Measurements from ENCODE around the gene ZNF853. TPM values are rescaled to one million over a fixed set of nuclear protein-coding genes. Genes with fewer than 3 reads are reported as not detected.

The ZNF853 gene
- total and polyA plus RNA-seq, 10 of the 15 experiments (the other 5 are each of a cell fraction or from before 2014, with no cell fraction given), result 0.04 to 0.26 (median 0.05) TPM; not detected in 4

DNA sequence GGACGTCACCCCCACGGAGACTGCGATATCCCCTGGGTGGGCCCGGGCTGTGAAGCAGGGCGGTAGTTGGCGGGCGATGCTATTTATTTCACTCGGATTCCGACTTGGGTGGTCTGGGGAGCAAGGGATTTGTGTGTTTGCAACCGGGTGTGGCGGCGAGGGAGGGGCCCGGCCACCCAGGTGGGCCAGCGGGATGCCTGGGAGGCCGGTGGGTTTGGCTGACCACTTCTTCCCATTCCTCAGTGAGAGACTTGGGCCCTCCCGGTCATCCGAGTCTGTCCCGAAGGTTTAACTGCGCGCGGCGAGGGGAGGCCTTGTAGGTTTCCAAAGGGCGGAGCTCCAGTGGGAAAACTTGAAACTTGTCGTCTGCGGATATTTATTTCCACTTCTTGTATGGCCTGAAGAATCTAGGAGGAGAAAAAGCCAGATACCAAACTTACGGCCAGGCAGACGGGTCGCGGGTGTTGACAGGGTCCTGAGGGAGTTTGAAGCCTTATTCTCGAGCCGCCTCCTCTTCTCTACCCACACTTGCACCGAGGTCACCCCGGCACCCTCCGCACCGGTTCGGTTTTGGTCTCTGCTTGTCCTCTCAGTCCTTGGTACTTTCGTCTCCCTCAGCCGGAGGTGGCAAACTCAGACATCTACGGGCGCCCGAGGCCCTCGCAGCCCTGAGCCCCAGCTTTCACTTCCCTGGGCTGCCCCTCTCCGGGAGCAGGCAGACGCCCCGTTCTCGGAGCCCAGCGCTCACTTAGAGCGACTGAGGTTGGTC lies 39.6 kb downstream of the ZNF853 start (continued):
- TF ChIP-seq, protein P1, sequence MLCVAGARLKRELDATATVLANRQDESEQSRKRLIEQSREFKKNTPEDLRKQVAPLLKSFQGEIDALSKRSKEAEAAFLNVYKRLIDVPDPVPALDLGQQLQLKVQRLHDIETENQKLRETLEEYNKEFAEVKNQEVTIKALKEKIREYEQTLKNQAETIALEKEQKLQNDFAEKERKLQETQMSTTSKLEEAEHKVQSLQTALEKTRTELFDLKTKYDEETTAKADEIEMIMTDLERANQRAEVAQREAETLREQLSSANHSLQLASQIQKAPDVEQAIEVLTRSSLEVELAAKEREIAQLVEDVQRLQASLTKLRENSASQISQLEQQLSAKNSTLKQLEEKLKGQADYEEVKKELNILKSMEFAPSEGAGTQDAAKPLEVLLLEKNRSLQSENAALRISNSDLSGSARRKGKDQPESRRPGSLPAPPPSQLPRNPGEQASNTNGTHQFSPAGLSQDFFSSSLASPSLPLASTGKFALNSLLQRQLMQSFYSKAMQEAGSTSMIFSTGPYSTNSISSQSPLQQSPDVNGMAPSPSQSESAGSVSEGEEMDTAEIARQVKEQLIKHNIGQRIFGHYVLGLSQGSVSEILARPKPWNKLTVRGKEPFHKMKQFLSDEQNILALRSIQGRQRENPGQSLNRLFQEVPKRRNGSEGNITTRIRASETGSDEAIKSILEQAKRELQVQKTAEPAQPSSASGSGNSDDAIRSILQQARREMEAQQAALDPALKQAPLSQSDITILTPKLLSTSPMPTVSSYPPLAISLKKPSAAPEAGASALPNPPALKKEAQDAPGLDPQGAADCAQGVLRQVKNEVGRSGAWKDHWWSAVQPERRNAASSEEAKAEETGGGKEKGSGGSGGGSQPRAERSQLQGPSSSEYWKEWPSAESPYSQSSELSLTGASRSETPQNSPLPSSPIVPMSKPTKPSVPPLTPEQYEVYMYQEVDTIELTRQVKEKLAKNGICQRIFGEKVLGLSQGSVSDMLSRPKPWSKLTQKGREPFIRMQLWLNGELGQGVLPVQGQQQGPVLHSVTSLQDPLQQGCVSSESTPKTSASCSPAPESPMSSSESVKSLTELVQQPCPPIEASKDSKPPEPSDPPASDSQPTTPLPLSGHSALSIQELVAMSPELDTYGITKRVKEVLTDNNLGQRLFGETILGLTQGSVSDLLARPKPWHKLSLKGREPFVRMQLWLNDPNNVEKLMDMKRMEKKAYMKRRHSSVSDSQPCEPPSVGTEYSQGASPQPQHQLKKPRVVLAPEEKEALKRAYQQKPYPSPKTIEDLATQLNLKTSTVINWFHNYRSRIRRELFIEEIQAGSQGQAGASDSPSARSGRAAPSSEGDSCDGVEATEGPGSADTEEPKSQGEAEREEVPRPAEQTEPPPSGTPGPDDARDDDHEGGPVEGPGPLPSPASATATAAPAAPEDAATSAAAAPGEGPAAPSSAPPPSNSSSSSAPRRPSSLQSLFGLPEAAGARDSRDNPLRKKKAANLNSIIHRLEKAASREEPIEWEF (IDR thresholded peaks at IDR 0.05; ENCODE audit: insufficient replicate concordance, low read depth, low read length), result no peak
- TF ChIP-seq RCOR1 (conservative IDR thresholded peaks at IDR 0.05; ENCODE audit: low read depth, low read length) (no peak), CBFB (IDR thresholded peaks at IDR 0.05; ENCODE audit: low read depth) (no peak)

DNA sequence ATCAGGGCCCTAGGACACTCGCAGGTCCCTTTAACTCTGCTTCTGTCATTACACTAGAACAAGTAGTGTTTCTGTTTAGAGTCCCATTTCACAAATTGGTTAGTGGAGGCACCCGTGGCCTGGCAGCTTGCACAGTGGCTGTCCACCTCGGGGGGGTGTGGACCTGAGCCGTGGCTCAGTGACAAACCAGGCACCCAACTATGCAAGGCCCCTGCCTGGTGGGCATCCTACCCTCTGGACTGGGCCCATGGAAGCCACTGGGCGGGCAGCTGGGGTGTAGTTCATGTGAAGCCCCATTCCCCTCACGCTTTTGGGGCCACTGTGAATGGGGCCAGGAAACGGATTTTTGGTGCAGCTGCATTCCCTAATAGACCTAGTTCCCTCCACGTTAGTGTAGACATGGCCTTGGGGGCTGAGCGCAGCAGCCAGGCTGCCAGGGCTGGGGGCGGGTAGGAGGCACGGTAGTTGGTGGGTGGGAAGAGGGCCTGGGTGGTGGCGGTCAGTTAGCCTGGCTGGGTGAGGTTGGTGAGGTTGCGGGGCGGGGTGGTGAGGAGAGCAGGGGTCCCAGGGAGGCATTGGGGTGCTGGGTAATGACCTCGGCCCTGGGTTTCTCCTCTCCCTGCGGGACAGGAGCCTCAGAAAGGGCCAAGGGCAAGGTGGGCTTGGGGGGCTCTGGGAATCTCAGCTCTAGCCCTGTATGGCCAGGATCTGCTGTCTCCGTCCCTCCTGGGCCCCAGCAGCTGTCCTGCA lies 40.4 kb downstream of the ZNF853 start:
- Histone ChIP-seq H3K27me3 (replicated peaks in 1 of 2; ENCODE audit: control insufficient read depth in 2 of 2, insufficient read depth in 2 of 2, low read length in 1 of 2) (no peaks in the 10 kb centered on the region), H3K27ac (ENCODE audit: control insufficient read depth, insufficient read depth) (no peak overlapping the region), H3K4me2 (ENCODE audit: control insufficient read depth, insufficient read depth) (no peak overlapping the region), H3K4me3 (no peak overlapping the region), H3K9me3 (replicated peaks; ENCODE audit: control insufficient read depth, insufficient read depth, low read length) (peaks cover 7% of the 10 kb centered on the region; the same call in 2 of the 3 replicates), H3K4me1 (ENCODE audit: control insufficient read depth, insufficient read depth, low read length) (no peaks in the 10 kb centered on the region), H3K9ac (ENCODE audit: control insufficient read depth, insufficient read depth, low read length) (no peak overlapping the region), H4K20me1 (ENCODE audit: control insufficient read depth, insufficient read depth) (no peaks in the 10 kb centered on the region), H3K79me2 (ENCODE audit: control insufficient read depth, insufficient read depth, low read length) (no peaks in the 10 kb centered on the region), H2AFZ (ENCODE audit: control insufficient read depth, low read depth, low read length) (no peak overlapping the region), H3K36me3 (ENCODE audit: control insufficient read depth in 2 of 2, insufficient read depth in 2 of 2, low read length in 1 of 2) (peaks cover 6 to 17% of the 10 kb centered on the region in 2 experiments)
- in situ Hi-C loops (cut with MboI) (no loop called here), intact Hi-C loops (cut with micrococcal nuclease; ENCODE audit: unreplicated experiment) (no loop called here)
- ChIA-PET POLR2A (no interaction called here), CTCF (no interaction called here), RAD21 (ENCODE audit: unreplicated experiment) (no interaction called here), SMC1A (ENCODE audit: uncharacterized antibody, unreplicated experiment) (no interaction called here)
- ATAC-seq (no peak), FAIRE-seq (no peak), DNase-seq (ENCODE audit: low read depth, low spot score) (no peak)
- TF ChIP-seq STAT3 (IDR thresholded peaks at IDR 0.05; ENCODE audit: low read depth, low read length) (no peak), POLR2A (IDR thresholded peaks at IDR 0.05; ENCODE audit: low read depth, low read length) (0 out of 2 replicates have a peak, but pooled peaks have one; percentile 27)
- TF ChIP-seq, protein P2, sequence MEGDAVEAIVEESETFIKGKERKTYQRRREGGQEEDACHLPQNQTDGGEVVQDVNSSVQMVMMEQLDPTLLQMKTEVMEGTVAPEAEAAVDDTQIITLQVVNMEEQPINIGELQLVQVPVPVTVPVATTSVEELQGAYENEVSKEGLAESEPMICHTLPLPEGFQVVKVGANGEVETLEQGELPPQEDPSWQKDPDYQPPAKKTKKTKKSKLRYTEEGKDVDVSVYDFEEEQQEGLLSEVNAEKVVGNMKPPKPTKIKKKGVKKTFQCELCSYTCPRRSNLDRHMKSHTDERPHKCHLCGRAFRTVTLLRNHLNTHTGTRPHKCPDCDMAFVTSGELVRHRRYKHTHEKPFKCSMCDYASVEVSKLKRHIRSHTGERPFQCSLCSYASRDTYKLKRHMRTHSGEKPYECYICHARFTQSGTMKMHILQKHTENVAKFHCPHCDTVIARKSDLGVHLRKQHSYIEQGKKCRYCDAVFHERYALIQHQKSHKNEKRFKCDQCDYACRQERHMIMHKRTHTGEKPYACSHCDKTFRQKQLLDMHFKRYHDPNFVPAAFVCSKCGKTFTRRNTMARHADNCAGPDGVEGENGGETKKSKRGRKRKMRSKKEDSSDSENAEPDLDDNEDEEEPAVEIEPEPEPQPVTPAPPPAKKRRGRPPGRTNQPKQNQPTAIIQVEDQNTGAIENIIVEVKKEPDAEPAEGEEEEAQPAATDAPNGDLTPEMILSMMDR (IDR thresholded peaks at IDR 0.05 in 2 of 3, conservative IDR thresholded peaks at IDR 0.05 in 1 of 3; ENCODE audit: control insufficient read depth in 2 of 3, extremely low read depth in 1 of 3, insufficient read depth in 1 of 3, low read depth in 3 of 3, low read length in 3 of 3), result no peak
- TF ChIP-seq, protein P3, sequence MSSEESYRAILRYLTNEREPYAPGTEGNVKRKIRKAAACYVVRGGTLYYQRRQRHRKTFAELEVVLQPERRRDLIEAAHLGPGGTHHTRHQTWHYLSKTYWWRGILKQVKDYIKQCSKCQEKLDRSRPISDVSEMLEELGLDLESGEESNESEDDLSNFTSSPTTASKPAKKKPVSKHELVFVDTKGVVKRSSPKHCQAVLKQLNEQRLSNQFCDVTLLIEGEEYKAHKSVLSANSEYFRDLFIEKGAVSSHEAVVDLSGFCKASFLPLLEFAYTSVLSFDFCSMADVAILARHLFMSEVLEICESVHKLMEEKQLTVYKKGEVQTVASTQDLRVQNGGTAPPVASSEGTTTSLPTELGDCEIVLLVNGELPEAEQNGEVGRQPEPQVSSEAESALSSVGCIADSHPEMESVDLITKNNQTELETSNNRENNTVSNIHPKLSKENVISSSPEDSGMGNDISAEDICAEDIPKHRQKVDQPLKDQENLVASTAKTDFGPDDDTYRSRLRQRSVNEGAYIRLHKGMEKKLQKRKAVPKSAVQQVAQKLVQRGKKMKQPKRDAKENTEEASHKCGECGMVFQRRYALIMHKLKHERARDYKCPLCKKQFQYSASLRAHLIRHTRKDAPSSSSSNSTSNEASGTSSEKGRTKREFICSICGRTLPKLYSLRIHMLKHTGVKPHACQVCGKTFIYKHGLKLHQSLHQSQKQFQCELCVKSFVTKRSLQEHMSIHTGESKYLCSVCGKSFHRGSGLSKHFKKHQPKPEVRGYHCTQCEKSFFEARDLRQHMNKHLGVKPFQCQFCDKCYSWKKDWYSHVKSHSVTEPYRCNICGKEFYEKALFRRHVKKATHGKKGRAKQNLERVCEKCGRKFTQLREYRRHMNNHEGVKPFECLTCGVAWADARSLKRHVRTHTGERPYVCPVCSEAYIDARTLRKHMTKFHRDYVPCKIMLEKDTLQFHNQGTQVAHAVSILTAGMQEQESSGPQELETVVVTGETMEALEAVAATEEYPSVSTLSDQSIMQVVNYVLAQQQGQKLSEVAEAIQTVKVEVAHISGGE (CRISPR knock-in tag; IDR thresholded peaks at IDR 0.05), result no peak
- BruUV-seq (replicated peaks), result no TSS peak
- 95% methylated on average over 16 of the region's 17 CpGs for WGBS (ENCODE audit: insufficient coverage, insufficient replicate concordance, low lambda C conversion rate, missing lambda C conversion rate)
